Activated naive CD4-positive, alpha-beta T cell treated with anti-CD3 and anti-CD28 coated beads for 36 hours (primary cell): ENCODE results near the gene PCSK2. TPM values are rescaled to one million over a fixed set of nuclear protein-coding genes. Genes with fewer than 3 reads are reported as not detected.

Experiments
- CTCF ChIA-PET: fragments of 350-600 bp; sonication (Branson Sonifier 250); formaldehyde crosslinking; loops from one replicate; lab custom pipeline; 2021; ENCODE audit warnings: antibody characterized with exemption; lab: Charles Lee
- DNase-seq: peaks from one replicate; pipeline ENCODE4 v3.0.0-alpha.2; 2020
- H3K27ac Mint-ChIP-seq: one replicate; pipeline ENCODE4 v1.8.0; 2021; ENCODE audit warnings: mild to moderate bottlenecking, mixed read lengths
- H3K27me3 Mint-ChIP-seq: one replicate; pipeline ENCODE4 v1.8.0; 2021; ENCODE audit warnings: low read depth, mixed read lengths
- H3K36me3 Mint-ChIP-seq: one replicate; pipeline ENCODE4 v1.8.0; 2021; ENCODE audit warnings: low read depth, mixed read lengths
- H3K4me1 Mint-ChIP-seq: one replicate; pipeline ENCODE4 v1.8.0; 2021; ENCODE audit warnings: low read depth, mixed read lengths
- H3K4me3 Mint-ChIP-seq: one replicate; pipeline ENCODE4 v1.8.0; 2021; ENCODE audit warnings: mild to moderate bottlenecking, moderate library complexity, mixed read lengths
- H3K9me3 Mint-ChIP-seq: one replicate; pipeline ENCODE4 v1.8.0; 2021; ENCODE audit warnings: mixed read lengths
- intact Hi-C: fragments of 100-400 bp; cut with micrococcal nuclease; formaldehyde crosslinking; loops from one replicate; pipeline ENCODE4 v1.15.1; 2023
- total RNA-seq, 2 experiments: library from RNA; stranded (reverse); gene quantifications; one replicate each; pipeline ENCODE4 v1.2.3, GENCODE V29; 2021

The PCSK2 gene
- total RNA-seq, 2 experiments from 2014 or later, result not detected

DNA sequence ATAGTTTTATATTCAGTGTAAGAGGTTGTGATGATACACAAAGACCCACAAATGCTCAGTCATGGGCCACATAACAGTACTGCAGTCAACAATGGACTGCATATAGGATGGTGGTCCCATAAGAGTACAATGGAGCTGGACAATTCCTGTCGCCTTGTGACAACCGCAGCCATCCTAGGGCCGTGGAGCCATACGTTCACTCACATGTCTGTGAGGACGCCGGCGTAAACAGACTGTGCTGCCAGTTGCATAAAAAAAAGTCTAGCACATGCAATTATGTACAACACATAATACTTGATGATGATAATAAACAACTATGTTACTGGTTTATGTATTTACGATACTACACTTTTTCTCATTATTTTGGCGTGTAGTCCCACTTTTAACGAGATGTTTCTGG lies 273.4 kb downstream of the PCSK2 start:
- intact Hi-C loops, result no loop called here
- Mint-ChIP-seq H3K9me3 (no peaks in the 10 kb centered on the region), H3K36me3 (no peaks in the 10 kb centered on the region), H3K27me3 (no peaks in the 10 kb centered on the region), H3K27ac (no peak overlapping the region), H3K4me3 (no peak overlapping the region), H3K4me1 (peaks cover 9% of the 10 kb centered on the region)
- no peak for DNase-seq
- CTCF ChIA-PET, result interaction anchor here (0.8 kb wide), 1 partner anchor 398 kb away, joined by 4 read pairs; no protein-coding TSS in a partner anchor

DNA sequence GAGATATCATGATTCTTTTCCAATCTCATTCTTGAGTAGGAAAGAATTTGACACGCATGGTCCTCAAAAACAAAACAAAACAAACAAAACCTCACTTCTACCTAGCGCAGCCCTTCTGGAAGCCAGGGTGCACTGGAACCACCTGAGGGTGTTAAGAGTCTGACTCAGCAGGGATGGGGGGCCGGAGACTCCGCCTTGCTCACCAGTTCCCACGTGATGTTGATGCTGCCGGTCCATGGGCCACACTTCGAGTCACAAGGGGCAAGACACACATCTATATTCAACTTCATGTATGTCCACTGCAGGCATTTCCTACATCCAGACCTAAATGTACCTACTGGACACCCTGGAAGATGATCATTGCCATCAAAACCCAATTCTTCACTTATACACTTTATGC lies 274.0 kb downstream of the PCSK2 start:
- H3K9me3 Mint-ChIP-seq, result no peaks in the 10 kb centered on the region
- no peaks in the 10 kb centered on the region for H3K36me3 Mint-ChIP-seq
- H3K4me1 Mint-ChIP-seq, result peaks cover 15% of the 10 kb centered on the region
- no peaks in the 10 kb centered on the region for H3K27me3 Mint-ChIP-seq
- CTCF ChIA-PET, result interaction anchor here (0.8 kb wide), 1 partner anchor 397 kb away, joined by 4 read pairs; no protein-coding TSS in a partner anchor
- no peak for DNase-seq
- H3K27ac Mint-ChIP-seq, result no peak overlapping the region
- intact Hi-C loops, result no loop called here
- no peak overlapping the region for H3K4me3 Mint-ChIP-seq

GRCh38 chr20:17501701-17502100 lies 274.9 kb downstream of the PCSK2 start:
- H3K27me3 Mint-ChIP-seq, result no peaks in the 10 kb centered on the region
- H3K4me3 Mint-ChIP-seq, result no peak overlapping the region
- CTCF ChIA-PET, result no interaction called here
- intact Hi-C loops, result no loop called here
- H3K9me3 Mint-ChIP-seq, result no peaks in the 10 kb centered on the region
- H3K4me1 Mint-ChIP-seq, result peaks cover 19% of the 10 kb centered on the region
- no peak for DNase-seq
- no peak overlapping the region for H3K27ac Mint-ChIP-seq
- H3K36me3 Mint-ChIP-seq, result no peaks in the 10 kb centered on the region

DNA sequence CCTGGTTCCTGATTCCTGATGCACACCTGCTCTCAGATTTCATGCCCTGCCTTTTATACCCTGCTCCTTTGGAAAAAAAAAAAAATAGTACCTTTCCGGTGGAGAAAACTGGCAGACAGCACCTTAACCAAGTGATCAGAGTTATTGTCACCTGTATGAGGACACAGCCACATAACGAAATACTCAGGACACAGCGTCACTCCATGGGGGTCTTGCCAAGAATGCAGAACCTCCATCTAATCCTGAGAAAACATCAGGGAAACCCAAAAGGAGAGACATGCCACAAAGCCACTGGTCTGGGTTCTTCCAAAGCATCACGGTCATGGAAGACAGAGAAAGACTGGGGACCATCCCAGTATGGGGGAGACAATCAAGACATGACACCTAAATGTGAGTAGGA lies 275.3 kb downstream of the PCSK2 start:
- H3K36me3 Mint-ChIP-seq, result no peaks in the 10 kb centered on the region
- peaks cover 19% of the 10 kb centered on the region for H3K4me1 Mint-ChIP-seq
- H3K9me3 Mint-ChIP-seq, result no peaks in the 10 kb centered on the region
- intact Hi-C loops, result no loop called here
- DNase-seq, result no peak
- H3K4me3 Mint-ChIP-seq, result no peak overlapping the region
- H3K27me3 Mint-ChIP-seq, result no peaks in the 10 kb centered on the region
- H3K27ac Mint-ChIP-seq, result no peak overlapping the region
- CTCF ChIA-PET, result no interaction called here

GRCh38 chr20:17503301-17504065 lies 276.6 kb downstream of the PCSK2 start:
- no peak for DNase-seq
- Mint-ChIP-seq H3K36me3 (no peaks in the 10 kb centered on the region), H3K27ac (no peak overlapping the region), H3K27me3 (no peaks in the 10 kb centered on the region), H3K4me3 (no peak overlapping the region), H3K9me3 (no peaks in the 10 kb centered on the region), H3K4me1 (peaks cover 19% of the 10 kb centered on the region)
- CTCF ChIA-PET, result interaction anchor here (0.6 to 3.1 kb wide), 10 partner anchors 9 to 394 kb away, joined by 3 to 12 read pairs (median 3); no protein-coding TSS in a partner anchor
- intact Hi-C loops, result loop anchor here (1.0 to 2.0 kb wide), 4 partner anchors 28 to 493 kb away; partner anchors contain the start of genes BFSP1 and DSTN

GRCh38 chr20:17504066-17504897 lies 277.4 kb downstream of the PCSK2 start:
- CTCF ChIA-PET, result interaction anchor here (0.6 to 3.1 kb wide), 35 partner anchors 10 to 1803 kb away, joined by 3 to 17 read pairs (median 4); partner anchors contain the start of genes DSTN and RRBP1
- Mint-ChIP-seq H3K36me3 (no peaks in the 10 kb centered on the region), H3K4me1 (peaks cover 19% of the 10 kb centered on the region), H3K4me3 (peak overlapping the region; percentile 73), H3K27ac (no peak overlapping the region), H3K9me3 (no peaks in the 10 kb centered on the region), H3K27me3 (no peaks in the 10 kb centered on the region)
- intact Hi-C loops, result loop anchor here (1.0 to 2.0 kb wide), 4 partner anchors 27 to 492 kb away; partner anchors contain the start of genes BFSP1 and DSTN
- DNase-seq, result no peak

DNA sequence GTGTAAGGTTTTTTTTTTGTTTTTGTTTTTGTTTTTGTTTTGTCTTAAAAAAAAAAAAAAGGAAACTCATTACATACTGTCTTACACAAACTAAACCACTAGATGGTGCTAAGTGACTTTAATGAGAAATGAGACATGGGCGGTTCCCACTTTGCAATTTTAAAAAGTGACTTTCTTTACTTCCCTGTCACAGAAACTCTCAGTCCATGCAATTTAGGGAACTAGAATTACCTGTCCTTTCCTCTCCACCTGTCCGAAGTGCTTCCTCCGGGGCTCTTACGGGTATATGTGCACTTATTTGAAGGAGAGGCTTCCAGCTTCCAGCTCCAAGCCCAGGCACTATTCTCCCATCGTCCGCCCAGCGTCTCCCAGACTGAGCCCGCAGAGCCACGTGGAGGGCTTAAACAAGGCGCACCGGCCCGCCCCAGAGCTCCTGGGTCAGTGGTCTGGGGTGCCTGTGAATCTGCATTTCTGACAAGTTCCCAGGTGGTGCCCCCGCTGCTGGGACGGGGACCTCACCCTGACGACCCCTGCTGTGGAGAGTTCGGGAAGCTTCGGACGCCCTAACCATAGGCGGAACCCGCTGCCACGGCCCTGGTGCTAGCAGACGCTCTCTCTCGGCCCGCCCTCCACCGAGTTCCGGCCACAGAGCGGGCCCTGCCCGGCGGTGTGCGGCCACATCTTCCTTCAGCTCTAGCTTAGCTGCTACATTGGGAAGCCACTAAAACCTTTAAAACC lies 278.2 kb downstream of the PCSK2 start:
- DNase-seq, result no peak
- peak overlapping the region; percentile 73 for H3K4me3 Mint-ChIP-seq
- intact Hi-C loops, result loop anchor here (1.0 to 2.0 kb wide), 8 partner anchors 26 to 771 kb away; partner anchors contain the start of genes BFSP1 and DSTN
- no peaks in the 10 kb centered on the region for H3K9me3 Mint-ChIP-seq
- H3K4me1 Mint-ChIP-seq, result peaks cover 19% of the 10 kb centered on the region
- CTCF ChIA-PET, result interaction anchor here (0.6 to 3.1 kb wide), 35 partner anchors 9 to 1804 kb away, joined by 3 to 17 read pairs (median 5); partner anchors contain the start of genes BFSP1, DSTN and RRBP1
- no peaks in the 10 kb centered on the region for H3K36me3 Mint-ChIP-seq
- no peaks in the 10 kb centered on the region for H3K27me3 Mint-ChIP-seq
- peak overlapping the region; percentile 18 for H3K27ac Mint-ChIP-seq

- peak overlapping the region; percentile 73 for H3K4me3 Mint-ChIP-seq
- no peaks in the 10 kb centered on the region for H3K9me3 Mint-ChIP-seq
- peaks cover 19% of the 10 kb centered on the region for H3K4me1 Mint-ChIP-seq
- DNase-seq, result peak; percentile 66
- peak overlapping the region; percentile 18 for H3K27ac Mint-ChIP-seq
- no peaks in the 10 kb centered on the region for H3K27me3 Mint-ChIP-seq
- CTCF ChIA-PET, result interaction anchor here (0.7 to 3.1 kb wide), 25 partner anchors 8 to 704 kb away, joined by 3 to 17 read pairs (median 6); partner anchors contain the start of genes BFSP1, DSTN and RRBP1
- no peaks in the 10 kb centered on the region for H3K36me3 Mint-ChIP-seq
- intact Hi-C loops, result loop anchor here (1.0 to 2.0 kb wide), 5 partner anchors 65 to 770 kb away; partner anchors contain the start of gene DSTN
These were observed 279.0 kb downstream of the PCSK2 start for GRCh38 chr20:17505636-17506517.

- CTCF ChIA-PET, result no interaction called here
- peaks cover 19% of the 10 kb centered on the region for H3K4me1 Mint-ChIP-seq
- no peaks in the 10 kb centered on the region for H3K36me3 Mint-ChIP-seq
- no peaks in the 10 kb centered on the region for H3K9me3 Mint-ChIP-seq
- H3K27ac Mint-ChIP-seq, result no peak overlapping the region
- intact Hi-C loops, result no loop called here
- no peaks in the 10 kb centered on the region for H3K27me3 Mint-ChIP-seq
- H3K4me3 Mint-ChIP-seq, result no peak overlapping the region
- DNase-seq, result no peak
These were observed 280.2 kb downstream of the PCSK2 start for GRCh38 chr20:17507032-17507431.

DNA sequence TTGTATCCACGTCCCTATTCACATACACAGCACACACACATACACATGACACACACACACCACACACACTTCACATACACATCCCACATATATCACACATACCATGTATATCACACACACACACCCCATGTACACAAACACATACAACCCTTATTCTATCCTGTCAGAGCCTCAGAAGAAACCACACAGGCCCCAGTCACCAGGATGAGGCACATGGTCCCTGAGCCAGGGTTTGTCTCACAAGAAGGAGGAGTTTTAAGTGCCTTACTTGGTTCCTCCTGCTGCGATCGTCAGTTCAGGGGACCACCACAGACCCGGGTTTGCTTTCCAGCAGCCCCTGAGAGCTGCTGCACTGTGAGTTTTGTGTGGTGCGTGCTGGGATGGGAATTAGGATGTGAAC lies 280.7 kb downstream of the PCSK2 start:
- Mint-ChIP-seq H3K9me3 (no peaks in the 10 kb centered on the region), H3K4me3 (no peak overlapping the region), H3K36me3 (no peaks in the 10 kb centered on the region), H3K27ac (no peak overlapping the region), H3K27me3 (no peaks in the 10 kb centered on the region), H3K4me1 (peaks cover 19% of the 10 kb centered on the region)
- CTCF ChIA-PET, result no interaction called here
- no peak for DNase-seq
- intact Hi-C loops, result no loop called here

DNA sequence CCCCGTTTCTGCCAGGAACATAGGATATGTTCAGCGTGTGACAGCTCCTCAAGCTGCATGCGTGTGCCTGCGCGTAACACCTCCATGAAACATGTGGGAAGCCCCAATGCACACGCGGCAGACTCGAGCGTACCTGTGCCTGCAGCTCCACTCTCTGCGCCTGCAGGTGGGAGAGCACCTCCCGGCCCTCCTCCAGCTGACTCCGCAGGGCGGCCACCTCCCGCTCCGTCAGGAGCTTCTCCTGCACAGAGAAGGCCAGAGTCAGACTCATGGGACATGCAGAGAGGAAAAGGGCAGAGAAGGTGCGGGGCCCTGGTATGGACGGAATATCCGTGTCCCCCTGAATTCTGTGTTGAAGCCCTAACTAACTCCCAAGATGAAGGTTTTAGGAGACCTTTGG lies 281.9 kb downstream of the PCSK2 start:
- Mint-ChIP-seq H3K27me3 (no peaks in the 10 kb centered on the region), H3K4me3 (no peak overlapping the region), H3K9me3 (no peaks in the 10 kb centered on the region), H3K27ac (no peak overlapping the region), H3K4me1 (peaks cover 19% of the 10 kb centered on the region), H3K36me3 (no peaks in the 10 kb centered on the region)
- CTCF ChIA-PET, result interaction anchor here (0.5 kb wide), 1 partner anchor 493 kb away, joined by 3 read pairs; no protein-coding TSS in a partner anchor
- no peak for DNase-seq
- intact Hi-C loops, result no loop called here
